ENCODE measurements around the gene KCNIP1. TPM values are rescaled to one million over a fixed set of nuclear protein-coding genes. Genes with fewer than 3 reads are reported as not detected.

The KCNIP1 gene
- polyA plus RNA-seq, 2 donors = 0.04 TPM; not detected in 1

DNA sequence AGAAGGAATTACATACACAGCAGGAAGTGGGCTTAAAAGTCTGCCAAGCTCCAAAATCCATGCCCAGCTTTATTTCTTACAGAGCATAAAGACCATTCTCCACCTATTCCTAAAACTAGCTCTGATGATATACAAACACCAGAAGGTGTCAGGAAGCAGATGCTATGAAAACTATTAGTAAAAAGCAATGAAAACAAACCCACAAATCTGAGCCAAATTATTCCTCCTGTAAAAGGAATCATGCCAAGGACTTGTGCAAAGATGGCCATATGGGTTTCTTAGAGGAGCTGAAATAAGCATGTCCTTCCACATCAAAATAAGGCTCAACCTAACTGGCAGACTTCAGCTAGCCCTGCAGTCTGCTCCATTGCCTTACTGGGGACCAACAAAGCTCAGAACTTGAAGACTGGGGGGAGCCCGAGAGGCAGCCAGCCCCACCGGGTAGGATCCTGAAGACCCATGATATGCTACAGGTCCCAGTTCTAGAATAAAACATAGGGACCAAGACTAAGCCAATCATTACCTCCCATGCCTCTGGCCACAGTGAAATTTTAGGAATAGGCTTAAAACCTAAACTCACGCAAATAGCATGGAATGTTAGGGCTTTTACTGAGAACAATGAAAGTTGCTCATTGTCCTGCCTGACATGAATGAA is 236.9 kb downstream of the KCNIP1 start:
- WGBS, 2 donors = 83 to 90% methylated on average over 3 of the region's 3 CpGs
- Histone ChIP-seq H3K4me3 (ENCODE audit: low read depth in 1 of 2, low read length in 2 of 2) (no peak overlapping the region), H3K4me1 (ENCODE audit: control insufficient read depth in 2 of 2, insufficient read depth in 2 of 2, low read length in 1 of 2) (peaks cover 0 to 9% of the 10 kb centered on the region in 2 donors), H3K9me3 (ENCODE audit: control insufficient read depth in 2 of 2, insufficient read depth in 1 of 2, low read depth in 1 of 2, low read length in 1 of 2) (no peaks in the 10 kb centered on the region), H3K27ac (ENCODE audit: low read depth in 2 of 2, low read length in 1 of 2) (no peak overlapping the region), H3K27me3 (ENCODE audit: control insufficient read depth in 1 of 2, insufficient read depth in 2 of 2, low read length in 2 of 2) (no peaks in the 10 kb centered on the region), H3K36me3 (ENCODE audit: control insufficient read depth in 2 of 2, insufficient read depth in 2 of 2, low read length in 1 of 2) (no peaks in the 10 kb centered on the region)

DNA sequence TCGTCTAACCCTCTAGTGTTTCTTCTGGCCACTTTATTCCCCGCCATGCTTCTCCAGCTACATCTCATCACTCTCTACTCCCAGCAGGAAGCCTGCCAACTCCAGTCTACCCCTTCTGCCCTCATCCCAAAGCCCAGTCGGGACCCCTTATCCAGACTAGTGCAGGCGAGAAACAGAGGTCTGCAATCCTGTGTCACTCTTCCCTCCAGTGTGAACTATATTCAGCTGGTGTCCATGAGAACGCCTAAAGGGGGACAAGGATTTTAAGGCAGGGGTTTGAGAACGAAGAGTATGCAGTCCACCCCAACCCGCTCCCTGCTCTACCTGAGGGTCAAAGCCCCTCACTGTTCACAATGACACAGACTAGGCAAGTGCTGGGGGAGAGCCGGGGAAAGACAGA is 238.0 kb downstream of the KCNIP1 start:
- Histone ChIP-seq H3K9me3 (ENCODE audit: control insufficient read depth in 2 of 2, insufficient read depth in 1 of 2, low read depth in 1 of 2, low read length in 1 of 2) (no peaks in the 10 kb centered on the region), H3K27ac (ENCODE audit: low read depth in 2 of 2, low read length in 1 of 2) (no peak overlapping the region), H3K27me3 (ENCODE audit: control insufficient read depth in 1 of 2, insufficient read depth in 2 of 2, low read length in 2 of 2) (no peaks in the 10 kb centered on the region), H3K4me1 (ENCODE audit: control insufficient read depth in 2 of 2, insufficient read depth in 2 of 2, low read length in 1 of 2) (peaks cover 0 to 9% of the 10 kb centered on the region in 2 donors), H3K4me3 (ENCODE audit: low read depth in 1 of 2, low read length in 2 of 2) (no peak overlapping the region), H3K36me3 (ENCODE audit: control insufficient read depth in 2 of 2, insufficient read depth in 2 of 2, low read length in 1 of 2) (no peaks in the 10 kb centered on the region)
- WGBS, 2 donors = 72 to 80% methylated on average over 8 of the region's 8 CpGs

- Histone ChIP-seq H3K27me3 (ENCODE audit: control insufficient read depth in 1 of 2, insufficient read depth in 2 of 2, low read length in 2 of 2) (no peaks in the 10 kb centered on the region), H3K4me3 (ENCODE audit: low read depth in 1 of 2, low read length in 2 of 2) (no peak overlapping the region), H3K27ac (ENCODE audit: low read depth in 2 of 2, low read length in 1 of 2) (no peak overlapping the region), H3K4me1 (ENCODE audit: control insufficient read depth in 2 of 2, insufficient read depth in 2 of 2, low read length in 1 of 2) (peaks cover 0 to 11% of the 10 kb centered on the region in 2 donors), H3K9me3 (ENCODE audit: control insufficient read depth in 2 of 2, insufficient read depth in 1 of 2, low read depth in 1 of 2, low read length in 1 of 2) (no peaks in the 10 kb centered on the region), H3K36me3 (ENCODE audit: control insufficient read depth in 2 of 2, insufficient read depth in 2 of 2, low read length in 1 of 2) (no peaks in the 10 kb centered on the region)
- 14 to 16% methylated on average over 12 of the region's 12 CpGs for WGBS, 2 donors
These were observed 240.0 kb downstream of the KCNIP1 start for GRCh38 chr5:170743876-170744212.

DNA sequence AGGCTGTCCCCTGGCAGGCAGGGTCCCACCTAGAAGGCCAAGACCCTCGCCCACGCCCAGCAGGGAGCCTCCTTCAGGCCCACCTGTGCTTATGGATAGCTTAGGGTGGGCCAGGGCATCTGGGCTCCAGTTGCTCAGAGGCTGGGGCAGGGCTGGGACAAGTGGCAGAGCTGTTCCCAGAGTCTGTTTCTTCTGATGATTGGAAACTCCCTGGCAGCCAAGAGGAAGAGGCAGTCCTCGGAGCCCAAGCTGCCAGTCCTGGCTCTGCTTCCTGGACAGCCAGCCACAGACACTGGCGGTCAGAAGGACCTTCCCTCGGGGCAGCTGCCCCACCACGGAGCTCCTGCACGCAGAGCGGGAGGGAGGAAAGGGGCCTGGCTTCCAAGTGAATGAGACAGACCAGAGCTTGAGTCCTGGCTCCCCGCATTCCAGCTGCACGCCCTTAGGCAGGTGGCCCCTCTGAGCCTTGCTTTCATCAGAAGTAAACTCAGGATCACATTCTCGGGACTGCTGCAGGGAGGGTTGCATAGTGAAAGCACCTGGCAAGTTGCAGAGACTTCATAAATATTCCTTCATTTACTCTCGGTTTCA is 241.8 kb downstream of the KCNIP1 start:
- no peaks in the 10 kb centered on the region for H3K9me3 ChIP-seq (ENCODE audit: control insufficient read depth in 2 of 2, insufficient read depth in 1 of 2, low read depth in 1 of 2, low read length in 1 of 2)
- no peaks in the 10 kb centered on the region for H3K36me3 ChIP-seq (ENCODE audit: control insufficient read depth in 2 of 2, insufficient read depth in 2 of 2, low read length in 1 of 2)
- H3K27ac ChIP-seq (ENCODE audit: low read depth in 2 of 2, low read length in 1 of 2) = peak overlapping the region in 1 of 2 donors; percentile 22
- WGBS, 2 donors = 17 to 25% methylated on average over 12 of the region's 12 CpGs
- no peaks in the 10 kb centered on the region for H3K27me3 ChIP-seq (ENCODE audit: control insufficient read depth in 1 of 2, insufficient read depth in 2 of 2, low read length in 2 of 2)
- H3K4me1 ChIP-seq (ENCODE audit: control insufficient read depth in 2 of 2, insufficient read depth in 2 of 2, low read length in 1 of 2) = peaks cover 0 to 13% of the 10 kb centered on the region in 2 donors
- no peak overlapping the region for H3K4me3 ChIP-seq (ENCODE audit: low read depth in 1 of 2, low read length in 2 of 2)

DNA sequence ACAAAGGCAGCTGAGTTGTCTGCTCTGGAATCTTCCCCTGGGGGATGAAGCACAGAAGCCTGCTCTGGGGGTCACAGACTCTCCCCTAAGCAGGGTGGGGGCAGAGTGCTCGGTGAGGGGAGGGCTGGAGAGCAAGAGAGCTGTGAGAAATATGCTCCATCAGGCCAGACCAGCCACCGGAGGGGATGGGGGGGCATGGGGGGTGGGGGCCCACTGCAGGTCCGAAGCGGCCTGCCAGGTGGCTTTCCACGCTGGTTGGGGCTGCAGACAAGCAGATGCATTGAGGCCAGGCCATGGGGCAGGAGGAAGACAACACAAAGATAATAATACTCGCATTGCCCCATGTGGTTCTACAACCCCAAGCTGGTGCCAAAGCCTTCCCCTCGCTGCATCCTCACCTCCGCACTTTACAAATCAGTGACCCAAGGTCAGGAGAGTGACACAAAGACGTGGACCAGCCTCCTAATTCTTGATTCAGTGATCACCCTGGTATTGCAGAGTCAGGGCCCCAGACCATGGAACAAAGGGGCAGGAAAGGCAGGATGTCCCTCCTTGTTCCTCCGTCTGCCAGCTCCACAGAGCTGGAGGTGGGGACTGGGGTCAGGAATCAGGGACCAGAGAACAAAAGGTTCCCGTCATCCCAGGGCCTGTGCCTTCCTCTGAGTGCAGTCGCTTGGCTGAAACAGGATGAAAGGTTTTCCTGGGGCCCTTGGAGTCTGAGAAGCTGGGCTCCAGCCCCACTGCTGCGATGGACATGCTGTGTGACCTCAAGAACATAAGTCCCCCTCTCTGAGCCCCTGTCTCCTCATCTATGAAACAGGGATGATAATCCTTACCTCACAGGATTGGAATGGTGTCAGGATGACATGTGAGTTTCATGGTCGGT is 242.5 kb downstream of the KCNIP1 start:
- H3K27ac ChIP-seq (ENCODE audit: low read depth in 2 of 2, low read length in 1 of 2) = no peak overlapping the region
- no peaks in the 10 kb centered on the region for H3K9me3 ChIP-seq (ENCODE audit: control insufficient read depth in 2 of 2, insufficient read depth in 1 of 2, low read depth in 1 of 2, low read length in 1 of 2)
- whole genome bisulfite sequencing, 2 donors = 52 to 62% methylated on average over 14 of the region's 14 CpGs
- no peaks in the 10 kb centered on the region for H3K36me3 ChIP-seq (ENCODE audit: control insufficient read depth in 2 of 2, insufficient read depth in 2 of 2, low read length in 1 of 2)
- no peaks in the 10 kb centered on the region for H3K27me3 ChIP-seq (ENCODE audit: control insufficient read depth in 1 of 2, insufficient read depth in 2 of 2, low read length in 2 of 2)
- H3K4me3 ChIP-seq (ENCODE audit: low read depth in 1 of 2, low read length in 2 of 2) = no peak overlapping the region
- peaks cover 0 to 16% of the 10 kb centered on the region in 2 donors for H3K4me1 ChIP-seq (ENCODE audit: control insufficient read depth in 2 of 2, insufficient read depth in 2 of 2, low read length in 1 of 2)

- Histone ChIP-seq H3K27me3 (ENCODE audit: control insufficient read depth in 1 of 2, insufficient read depth in 2 of 2, low read length in 2 of 2) (no peaks in the 10 kb centered on the region), H3K9me3 (ENCODE audit: control insufficient read depth in 2 of 2, insufficient read depth in 1 of 2, low read depth in 1 of 2, low read length in 1 of 2) (no peaks in the 10 kb centered on the region), H3K36me3 (ENCODE audit: control insufficient read depth in 2 of 2, insufficient read depth in 2 of 2, low read length in 1 of 2) (no peaks in the 10 kb centered on the region), H3K4me3 (ENCODE audit: low read depth in 1 of 2, low read length in 2 of 2) (no peak overlapping the region), H3K4me1 (ENCODE audit: control insufficient read depth in 2 of 2, insufficient read depth in 2 of 2, low read length in 1 of 2) (peaks cover 0 to 17% of the 10 kb centered on the region in 2 donors), H3K27ac (ENCODE audit: low read depth in 2 of 2, low read length in 1 of 2) (no peak overlapping the region)
- 93 to 96% methylated on average over 11 of the region's 11 CpGs for WGBS, 2 donors
These were observed 243.1 kb downstream of the KCNIP1 start for GRCh38 chr5:170746961-170747340.

- H3K36me3 ChIP-seq (ENCODE audit: control insufficient read depth in 2 of 2, insufficient read depth in 2 of 2, low read length in 1 of 2) = no peaks in the 10 kb centered on the region
- no peaks in the 10 kb centered on the region for H3K9me3 ChIP-seq (ENCODE audit: control insufficient read depth in 2 of 2, insufficient read depth in 1 of 2, low read depth in 1 of 2, low read length in 1 of 2)
- H3K4me1 ChIP-seq (ENCODE audit: control insufficient read depth in 2 of 2, insufficient read depth in 2 of 2, low read length in 1 of 2) = peaks cover 0 to 21% of the 10 kb centered on the region in 2 donors
- H3K4me3 ChIP-seq (ENCODE audit: low read depth in 1 of 2, low read length in 2 of 2) = no peak overlapping the region
- no peak overlapping the region for H3K27ac ChIP-seq (ENCODE audit: low read depth in 2 of 2, low read length in 1 of 2)
- WGBS, 2 donors = 75 to 80% methylated on average over 1 of the region's 1 CpG
- no peaks in the 10 kb centered on the region for H3K27me3 ChIP-seq (ENCODE audit: control insufficient read depth in 1 of 2, insufficient read depth in 2 of 2, low read length in 2 of 2)
These were observed 243.5 kb downstream of the KCNIP1 start for GRCh38 chr5:170747357-170747756.

DNA sequence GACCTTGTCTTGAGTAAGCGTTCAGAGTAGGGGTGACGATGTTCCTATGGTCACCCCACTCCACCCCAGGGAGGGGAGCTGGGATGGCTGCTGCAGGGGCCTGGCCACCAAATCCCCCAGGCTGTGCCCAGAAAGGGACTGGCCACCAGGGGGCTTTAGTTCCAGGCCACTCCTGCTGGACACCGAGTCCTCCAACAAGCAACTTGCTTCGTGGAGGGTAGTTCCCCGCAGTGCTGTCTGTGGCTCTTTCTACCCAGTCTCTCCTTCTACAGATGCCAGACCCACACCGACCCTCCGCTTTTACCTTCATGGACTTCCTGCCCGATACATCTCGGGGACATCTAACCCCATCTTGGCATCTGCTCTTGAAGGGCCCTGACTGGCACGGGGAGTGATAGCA is 244.0 kb downstream of the KCNIP1 start:
- Histone ChIP-seq H3K9me3 (ENCODE audit: control insufficient read depth in 2 of 2, insufficient read depth in 1 of 2, low read depth in 1 of 2, low read length in 1 of 2) (no peaks in the 10 kb centered on the region), H3K4me3 (ENCODE audit: low read depth in 1 of 2, low read length in 2 of 2) (no peak overlapping the region), H3K36me3 (ENCODE audit: control insufficient read depth in 2 of 2, insufficient read depth in 2 of 2, low read length in 1 of 2) (no peaks in the 10 kb centered on the region), H3K4me1 (ENCODE audit: control insufficient read depth in 2 of 2, insufficient read depth in 2 of 2, low read length in 1 of 2) (peaks cover 0 to 25% of the 10 kb centered on the region in 2 donors), H3K27me3 (ENCODE audit: control insufficient read depth in 1 of 2, insufficient read depth in 2 of 2, low read length in 2 of 2) (no peaks in the 10 kb centered on the region), H3K27ac (ENCODE audit: low read depth in 2 of 2, low read length in 1 of 2) (no peak overlapping the region)
- 90% methylated on average over 10 of the region's 10 CpGs for WGBS, 2 donors

GRCh38 chr5:170748951-170749471 is 245.2 kb downstream of the KCNIP1 start:
- no peaks in the 10 kb centered on the region for H3K36me3 ChIP-seq (ENCODE audit: control insufficient read depth in 2 of 2, insufficient read depth in 2 of 2, low read length in 1 of 2)
- H3K27ac ChIP-seq (ENCODE audit: low read depth in 2 of 2, low read length in 1 of 2) = peak overlapping the region; percentile 26 to 60
- peaks cover 0 to 24% of the 10 kb centered on the region in 2 donors for H3K4me1 ChIP-seq (ENCODE audit: control insufficient read depth in 2 of 2, insufficient read depth in 2 of 2, low read length in 1 of 2)
- WGBS, 2 donors = 74 to 75% methylated on average over 13 of the region's 13 CpGs
- H3K4me3 ChIP-seq (ENCODE audit: low read depth in 1 of 2, low read length in 2 of 2) = no peak overlapping the region
- no peaks in the 10 kb centered on the region for H3K27me3 ChIP-seq (ENCODE audit: control insufficient read depth in 1 of 2, insufficient read depth in 2 of 2, low read length in 2 of 2)
- H3K9me3 ChIP-seq (ENCODE audit: control insufficient read depth in 2 of 2, insufficient read depth in 1 of 2, low read depth in 1 of 2, low read length in 1 of 2) = no peaks in the 10 kb centered on the region
